ENCODE data around the gene PCLO. TPM values are rescaled to one million over a fixed set of nuclear protein-coding genes. Genes with fewer than 3 reads are reported as not detected.

PCLO gene
- polyA plus RNA-seq, 1 donor (not counting 4 experiments of a cell fraction or from before 2014, with no cell fraction given), result 1.8 TPM

GRCh38 chr7:83015916-83016315 lies 146.8 kb downstream of the PCLO start:
- Histone ChIP-seq H3K27me3 (ENCODE audit: control insufficient read depth, extremely low read depth, insufficient read depth, low read length) (no peaks in the 10 kb centered on the region), H3K9me3 (ENCODE audit: control insufficient read depth, low read depth, low read length) (no peaks in the 10 kb centered on the region), H3K36me3 (ENCODE audit: control insufficient read depth in 2 of 2, extremely low read depth in 1 of 2, insufficient read depth in 2 of 2, low read length in 2 of 2) (no peaks in the 10 kb centered on the region), H2AFZ (ENCODE audit: control insufficient read depth, low read length) (no peak overlapping the region), H3K4me1 (ENCODE audit: control insufficient read depth, extremely low read depth, insufficient read depth, low read length) (no peaks in the 10 kb centered on the region), H3K9ac (ENCODE audit: control insufficient read depth, extremely low read depth, insufficient read depth, low read length) (no peak overlapping the region), H3K27ac (ENCODE audit: control insufficient read depth, insufficient read depth, low read length) (no peak overlapping the region), H3K9me1 (ENCODE audit: control insufficient read depth, extremely low read depth, insufficient read depth, low read length) (no peaks in the 10 kb centered on the region), H3K4me3 (ENCODE audit: control insufficient read depth in 2 of 3, extremely low read depth in 1 of 3, insufficient read depth in 2 of 3, low read depth in 1 of 3, low read length in 3 of 3) (no peak overlapping the region), H3K79me2 (ENCODE audit: control insufficient read depth, insufficient read depth, low read length) (no peaks in the 10 kb centered on the region), H4K20me1 (ENCODE audit: control insufficient read depth, extremely low read depth, insufficient read depth, low read length) (no peaks in the 10 kb centered on the region), H3K4me2 (ENCODE audit: control insufficient read depth, extremely low read depth, insufficient read depth, low read depth, low read length) (no peak overlapping the region)
- dilution Hi-C loops (cut with MboI; ENCODE audit: extremely low pct_ligation_motif_present, low sequenced_read_pairs), result no loop called here
- FAIRE-seq, result no peak
- TF ChIP-seq EZH2 (IDR thresholded peaks at IDR 0.05; ENCODE audit: low read length), result no peak
- TF ChIP-seq, protein P1, sequence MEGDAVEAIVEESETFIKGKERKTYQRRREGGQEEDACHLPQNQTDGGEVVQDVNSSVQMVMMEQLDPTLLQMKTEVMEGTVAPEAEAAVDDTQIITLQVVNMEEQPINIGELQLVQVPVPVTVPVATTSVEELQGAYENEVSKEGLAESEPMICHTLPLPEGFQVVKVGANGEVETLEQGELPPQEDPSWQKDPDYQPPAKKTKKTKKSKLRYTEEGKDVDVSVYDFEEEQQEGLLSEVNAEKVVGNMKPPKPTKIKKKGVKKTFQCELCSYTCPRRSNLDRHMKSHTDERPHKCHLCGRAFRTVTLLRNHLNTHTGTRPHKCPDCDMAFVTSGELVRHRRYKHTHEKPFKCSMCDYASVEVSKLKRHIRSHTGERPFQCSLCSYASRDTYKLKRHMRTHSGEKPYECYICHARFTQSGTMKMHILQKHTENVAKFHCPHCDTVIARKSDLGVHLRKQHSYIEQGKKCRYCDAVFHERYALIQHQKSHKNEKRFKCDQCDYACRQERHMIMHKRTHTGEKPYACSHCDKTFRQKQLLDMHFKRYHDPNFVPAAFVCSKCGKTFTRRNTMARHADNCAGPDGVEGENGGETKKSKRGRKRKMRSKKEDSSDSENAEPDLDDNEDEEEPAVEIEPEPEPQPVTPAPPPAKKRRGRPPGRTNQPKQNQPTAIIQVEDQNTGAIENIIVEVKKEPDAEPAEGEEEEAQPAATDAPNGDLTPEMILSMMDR (optimal IDR thresholded peaks at IDR 0.05 in 1 of 3, IDR thresholded peaks at IDR 0.05 in 1 of 3, conservative IDR thresholded peaks at IDR 0.05 in 1 of 3; ENCODE audit: extremely low read depth in 1 of 3, insufficient read depth in 2 of 3, low read length in 3 of 3), result no peak
- DNase-seq (ENCODE audit: low read depth, low spot score), result no peak

GRCh38 chr7:83014546-83014945 lies 148.1 kb downstream of the PCLO start:
- H3K9me3 ChIP-seq (ENCODE audit: control insufficient read depth, low read depth, low read length), result no peaks in the 10 kb centered on the region
- TF ChIP-seq, protein P1 (optimal IDR thresholded peaks at IDR 0.05 in 1 of 3, IDR thresholded peaks at IDR 0.05 in 1 of 3, conservative IDR thresholded peaks at IDR 0.05 in 1 of 3; ENCODE audit: extremely low read depth in 1 of 3, insufficient read depth in 2 of 3, low read length in 3 of 3), result no peak
- TF ChIP-seq EZH2 (IDR thresholded peaks at IDR 0.05; ENCODE audit: low read length), result no peak
- no peak for DNase-seq (ENCODE audit: low read depth, low spot score)
- no peak overlapping the region for H3K9ac ChIP-seq (ENCODE audit: control insufficient read depth, extremely low read depth, insufficient read depth, low read length)
- H3K4me2 ChIP-seq (ENCODE audit: control insufficient read depth, extremely low read depth, insufficient read depth, low read depth, low read length), result no peak overlapping the region
- no peaks in the 10 kb centered on the region for H3K27me3 ChIP-seq (ENCODE audit: control insufficient read depth, extremely low read depth, insufficient read depth, low read length)
- no peak overlapping the region for H3K4me3 ChIP-seq (ENCODE audit: control insufficient read depth in 2 of 3, extremely low read depth in 1 of 3, insufficient read depth in 2 of 3, low read depth in 1 of 3, low read length in 3 of 3)
- H4K20me1 ChIP-seq (ENCODE audit: control insufficient read depth, extremely low read depth, insufficient read depth, low read length), result no peaks in the 10 kb centered on the region
- H2AFZ ChIP-seq (ENCODE audit: control insufficient read depth, low read length), result no peak overlapping the region
- no peaks in the 10 kb centered on the region for H3K4me1 ChIP-seq (ENCODE audit: control insufficient read depth, extremely low read depth, insufficient read depth, low read length)
- H3K79me2 ChIP-seq (ENCODE audit: control insufficient read depth, insufficient read depth, low read length), result no peaks in the 10 kb centered on the region
- no peak overlapping the region for H3K27ac ChIP-seq (ENCODE audit: control insufficient read depth, insufficient read depth, low read length)
- H3K9me1 ChIP-seq (ENCODE audit: control insufficient read depth, extremely low read depth, insufficient read depth, low read length), result no peaks in the 10 kb centered on the region
- FAIRE-seq, result no peak
- dilution Hi-C loops (cut with MboI; ENCODE audit: extremely low pct_ligation_motif_present, low sequenced_read_pairs), result no loop called here
- H3K36me3 ChIP-seq (ENCODE audit: control insufficient read depth in 2 of 2, extremely low read depth in 1 of 2, insufficient read depth in 2 of 2, low read length in 2 of 2), result no peaks in the 10 kb centered on the region

All from keratinocyte (primary cell).